Breast epithelium (tissue), 3 donors: ENCODE measurements around the gene AGBL1.

Experiments
- CTCF ChIP-seq, 3 donors: fragments of 450-650 bp; IDR thresholded peaks; one replicate each; pipeline ENCODE4 v1.5.1; 2016 to 2017; ENCODE audit warnings: antibody characterized with exemption in 3 of 3, mild to moderate bottlenecking in 3 of 3, moderate library complexity in 3 of 3
- POLR2A ChIP-seq: fragments of 450-650 bp; IDR thresholded peaks from one replicate; pipeline ENCODE4 v1.6.1; 2016; ENCODE audit warnings: antibody characterized with exemption, mild to moderate bottlenecking, moderate library complexity

GRCh38 chr15:86362555-86362954 is 282.9 kb downstream of the AGBL1 start:
- TF ChIP-seq POLR2A (no peak), CTCF (IDR thresholded peaks at IDR 0.05) (no peak)
